H54 (cell line): ENCODE results near the gene AQP12A.
"Not testable (repeated sequence)": the region's sequence is repeated elsewhere in the genome, so short reads cannot be mapped to it uniquely, and the experiment has no call there.

Experiments
- DNase-seq: peaks from one replicate; pipeline ENCODE4 v3.0.0; 2011; ENCODE audit warnings: low spot score, mixed read lengths; ENCODE audit not compliant: insufficient read length
- FAIRE-seq: peaks from 3 replicates; lab custom pipeline; 2011; peaks lifted over from hg19 to GRCh38; lab: Jason Lieb, UNC
- POLR2A ChIP-seq: IDR thresholded peaks from 2 replicates; pipeline ENCODE4 v1.6.1; 2011; ENCODE audit warnings: low read depth, mild to moderate bottlenecking, low read length

The AQP12A gene

GRCh38 chr2:240687741-240688552 lies 3.7 kb upstream of the AQP12A start:
- TF ChIP-seq POLR2A, result no peak
- DNase-seq (no peak), FAIRE-seq (no peak)

- DNase-seq, result no peak
Observed at GRCh38 chr2:240688553-240688919, 3.1 kb upstream of the AQP12A start.

GRCh38 chr2:240689975-240690374 lies 1.7 kb upstream of the AQP12A start:
- FAIRE-seq, result no peak
- DNase-seq, result no peak
- TF ChIP-seq POLR2A, result no peak

More at GRCh38 chr2:240688553-240688919, 3.1 kb upstream of the AQP12A start:
- TF ChIP-seq POLR2A, result no peak
- FAIRE-seq, result no peak

- DNase-seq, FAIRE-seq: not testable (repeated sequence)
Observed at GRCh38 chr2:240690421-240691074, 1.1 kb upstream of the AQP12A start.

GRCh38 chr2:240691075-240691427 lies 615 bp upstream of the AQP12A start:
- FAIRE-seq, DNase-seq: not testable (repeated sequence)

- not testable (repeated sequence) for FAIRE-seq, DNase-seq
Observed at GRCh38 chr2:240692583-240693561, 1.2 kb downstream of the AQP12A start.

GRCh38 chr2:240694304-240694703 lies 2.6 kb downstream of the AQP12A start:
- not testable (repeated sequence) for FAIRE-seq, DNase-seq

- FAIRE-seq, DNase-seq: not testable (repeated sequence)
Observed at GRCh38 chr2:240695593-240695992, 3.9 kb downstream of the AQP12A start.

GRCh38 chr2:240696469-240696868 lies 4.8 kb downstream of the AQP12A start:
- DNase-seq, FAIRE-seq: not testable (repeated sequence)

- FAIRE-seq, DNase-seq: not testable (repeated sequence)
Observed at GRCh38 chr2:240698852-240699561, 7.3 kb downstream of the AQP12A start.

GRCh38 chr2:240699835-240700234 lies 8.2 kb downstream of the AQP12A start:
- not testable (repeated sequence) for DNase-seq, FAIRE-seq

GRCh38 chr2:240700616-240701015 lies 8.9 kb downstream of the AQP12A start:
- not testable (repeated sequence) for FAIRE-seq, DNase-seq

- FAIRE-seq (no peak), DNase-seq (no peak)
- no peak for TF ChIP-seq POLR2A
Observed at GRCh38 chr2:240701091-240701735, 9.5 kb downstream of the AQP12A start.
